Epithelial cell of esophagus (primary cell): ENCODE results near the gene ARFGAP1.
"Not testable (repeated sequence)": the region's sequence is repeated elsewhere in the genome, so short reads cannot be mapped to it uniquely, and the experiment has no call there.

Experiments used
- DNase-seq: peaks from one replicate; pipeline ENCODE4 v3.0.0; 2010; ENCODE audit warnings: low read depth
- H3K4me3 ChIP-seq: 2 replicates; pipeline ENCODE4 v1.5.1; 2011; ENCODE audit warnings: mild to moderate bottlenecking, low read length, control low read depth
- CTCF ChIP-seq: IDR thresholded peaks from 2 replicates; pipeline ENCODE4 v1.5.1; 2011; ENCODE audit warnings: low read depth, mild to moderate bottlenecking, low read length, control low read depth, inconsistent platforms; ENCODE audit not compliant: insufficient read depth; ENCODE audit errors: missing control alignments

ARFGAP1 gene

GRCh38 chr20:63303095-63303666 lies 30.6 kb downstream of the ARFGAP1 start:
- H3K4me3 ChIP-seq, result no peak overlapping the region
- no peak for TF ChIP-seq CTCF
- no peak for DNase-seq

GRCh38 chr20:63305393-63305792 lies 32.8 kb downstream of the ARFGAP1 start:
- no peak overlapping the region for H3K4me3 ChIP-seq

GRCh38 chr20:63305933-63306672 lies 33.5 kb downstream of the ARFGAP1 start:
- not testable (repeated sequence) for H3K4me3 ChIP-seq, DNase-seq

More at GRCh38 chr20:63305393-63305792, 32.8 kb downstream of the ARFGAP1 start:
- no peak for TF ChIP-seq CTCF
- no peak for DNase-seq

- H3K4me3 ChIP-seq, result no peak overlapping the region
- no peak for DNase-seq
- no peak for TF ChIP-seq CTCF
Measured at GRCh38 chr20:63306673-63307537, 34.3 kb downstream of the ARFGAP1 start.

GRCh38 chr20:63307538-63308217 lies 35.1 kb downstream of the ARFGAP1 start:
- H3K4me3 ChIP-seq, result no peak overlapping the region
- no peak for DNase-seq
- TF ChIP-seq CTCF, result no peak

- no peak overlapping the region for H3K4me3 ChIP-seq
- no peak for TF ChIP-seq CTCF
Measured at GRCh38 chr20:63308218-63308911, 35.8 kb downstream of the ARFGAP1 start.

More at GRCh38 chr20:63308218-63308911, 35.8 kb downstream of the ARFGAP1 start:
- DNase-seq, result no peak
